MM.1S (cell line): ENCODE results near the gene MYD88.

Experiments used
- DNase-seq: peaks from one replicate; pipeline ENCODE4 v3.0.0-alpha.2; 2015
- H2AFZ ChIP-seq: fragments of 300-600 bp; sonication (generic); 2 replicates; pipeline ENCODE4 v1.6.0; 2016; ENCODE audit warnings: antibody characterized with exemption, low read length
- H3F3A ChIP-seq: fragments of 300-600 bp; sonication (generic); 2 replicates; pipeline ENCODE4 v1.6.1; 2016; ENCODE audit warnings: mild to moderate bottlenecking, antibody characterized with exemption, low read length, moderate library complexity, mixed read lengths; ENCODE audit not compliant: insufficient read depth
- H3K27ac ChIP-seq: fragments of 300-600 bp; sonication (generic); 2 replicates; pipeline ENCODE4 v1.5.1; 2016; ENCODE audit warnings: mild to moderate bottlenecking, low read length
- H3K27me3 ChIP-seq: fragments of 300-600 bp; sonication (generic); replicated peaks from 2 replicates; pipeline ENCODE4 v1.6.0; 2016; ENCODE audit warnings: low read length; ENCODE audit not compliant: insufficient read depth
- H3K36me3 ChIP-seq: fragments of 300-600 bp; sonication (generic); replicated peaks from 2 replicates; pipeline ENCODE4 v1.6.1; 2016; ENCODE audit warnings: mild to moderate bottlenecking, low read length, mixed read lengths; ENCODE audit not compliant: insufficient read depth
- H3K4me1 ChIP-seq: fragments of 300-600 bp; sonication (generic); 2 replicates; pipeline ENCODE4 v1.6.1; 2016; ENCODE audit warnings: low read length, mixed read lengths
- H3K4me2 ChIP-seq: fragments of 300-600 bp; sonication (generic); 2 replicates; pipeline ENCODE4 v1.6.0; 2016; ENCODE audit warnings: low read depth, low read length
- H3K4me3 ChIP-seq: fragments of 300-600 bp; sonication (generic); 2 replicates; pipeline ENCODE4 v1.5.1; 2016; ENCODE audit warnings: low read length, mixed read lengths
- H3K79me2 ChIP-seq: fragments of 300-600 bp; sonication (generic); 2 replicates; pipeline ENCODE4 v1.6.1; 2016; ENCODE audit warnings: mixed run types, low read length, mixed read lengths
- H3K9ac ChIP-seq: fragments of 300-600 bp; sonication (generic); 2 replicates; pipeline ENCODE4 v1.6.1; 2016; ENCODE audit warnings: low read length, mixed read lengths
- H3K9me2 ChIP-seq: fragments of 300-600 bp; sonication (generic); replicated peaks from 2 replicates; pipeline ENCODE4 v1.6.1; 2016; ENCODE audit warnings: mild to moderate bottlenecking, low read length, mixed read lengths; ENCODE audit not compliant: insufficient read depth
- H3K9me3 ChIP-seq: fragments of 300-600 bp; sonication (generic); replicated peaks from 2 replicates; pipeline ENCODE4 v1.6.1; 2016; ENCODE audit warnings: mild to moderate bottlenecking, low read length, mixed read lengths; ENCODE audit not compliant: insufficient read depth
- H4K20me1 ChIP-seq: fragments of 300-600 bp; sonication (generic); 2 replicates; pipeline ENCODE4 v1.6.1; 2016; ENCODE audit warnings: mild to moderate bottlenecking, low read length, moderate library complexity, mixed read lengths; ENCODE audit not compliant: insufficient read depth
- CTCF ChIP-seq: fragments of 300-600 bp; sonication (generic); IDR thresholded peaks from 2 replicates; pipeline ENCODE4 v1.5.1; 2016; ENCODE audit warnings: antibody characterized with exemption, low read length, mixed read lengths
- EZH2 ChIP-seq: fragments of 300-600 bp; sonication (generic); optimal IDR thresholded peaks from 2 replicates; pipeline ENCODE3; 2017; ENCODE audit warnings: low read depth, mild to moderate bottlenecking, antibody characterized with exemption, low read length, mixed read lengths
- EZH2phosphoT487 ChIP-seq: fragments of 300-600 bp; sonication (generic); IDR thresholded peaks from 2 replicates; pipeline ENCODE4 v1.6.1; 2018; ENCODE audit warnings: antibody characterized with exemption, low read length

Gene MYD88

GRCh38 chr3:38170722-38171121 is 32.3 kb downstream of the MYD88 start:
- H3F3A ChIP-seq: no peaks in the 10 kb centered on the region
- no peak overlapping the region for H3K4me2 ChIP-seq
- no peak overlapping the region for H2AFZ ChIP-seq
- TF ChIP-seq EZH2phosphoT487 (no peak), EZH2 (no peak), CTCF (no peak)
- no peak overlapping the region for H3K4me3 ChIP-seq
- no peaks in the 10 kb centered on the region for H3K9me3 ChIP-seq
- no peak overlapping the region for H3K27ac ChIP-seq
- no peaks in the 10 kb centered on the region for H3K27me3 ChIP-seq
- H4K20me1 ChIP-seq: no peaks in the 10 kb centered on the region
- peaks cover 99% of the 10 kb centered on the region for H3K79me2 ChIP-seq
- no peaks in the 10 kb centered on the region for H3K9me2 ChIP-seq
- no peak overlapping the region for H3K9ac ChIP-seq
- DNase-seq: no peak
- H3K36me3 ChIP-seq: no peaks in the 10 kb centered on the region
- H3K4me1 ChIP-seq: no peaks in the 10 kb centered on the region

- H3K4me2 ChIP-seq: no peak overlapping the region
- peaks cover 99% of the 10 kb centered on the region for H3K79me2 ChIP-seq
- H3K4me3 ChIP-seq: no peak overlapping the region
- H3K4me1 ChIP-seq: no peaks in the 10 kb centered on the region
- TF ChIP-seq CTCF (no peak), EZH2 (no peak), EZH2phosphoT487 (no peak)
- DNase-seq: no peak
- H3K9me2 ChIP-seq: no peaks in the 10 kb centered on the region
- H2AFZ ChIP-seq: no peak overlapping the region
- H3K9ac ChIP-seq: no peak overlapping the region
- H3K9me3 ChIP-seq: no peaks in the 10 kb centered on the region
- no peaks in the 10 kb centered on the region for H3K27me3 ChIP-seq
- H3K36me3 ChIP-seq: no peaks in the 10 kb centered on the region
- no peaks in the 10 kb centered on the region; the same call in 1 of the 2 replicates for H4K20me1 ChIP-seq
- no peaks in the 10 kb centered on the region for H3F3A ChIP-seq
- H3K27ac ChIP-seq: no peak overlapping the region
Observed at GRCh38 chr3:38171622-38172021, 33.2 kb downstream of the MYD88 start.

- no peaks in the 10 kb centered on the region for H3K9me2 ChIP-seq
- H3K79me2 ChIP-seq: peaks cover 96% of the 10 kb centered on the region
- no peaks in the 10 kb centered on the region for H3F3A ChIP-seq
- no peaks in the 10 kb centered on the region; the same call in 1 of the 2 replicates for H4K20me1 ChIP-seq
- H3K9ac ChIP-seq: no peak overlapping the region
- H3K4me2 ChIP-seq: no peak overlapping the region
- no peak overlapping the region for H2AFZ ChIP-seq
- H3K27ac ChIP-seq: no peak overlapping the region
- no peaks in the 10 kb centered on the region for H3K27me3 ChIP-seq
- no peaks in the 10 kb centered on the region for H3K4me1 ChIP-seq
- no peak overlapping the region for H3K4me3 ChIP-seq
- TF ChIP-seq EZH2 (no peak), CTCF (no peak), EZH2phosphoT487 (no peak)
- no peaks in the 10 kb centered on the region for H3K9me3 ChIP-seq
- no peak for DNase-seq
- no peaks in the 10 kb centered on the region for H3K36me3 ChIP-seq
Observed at GRCh38 chr3:38173834-38174418, 35.5 kb downstream of the MYD88 start.
